Stimulated activated naive CD4-positive, alpha-beta T cell treated with Interleukin-2 at 50 U/mL for 16 hours (primary cell): ENCODE data around the gene ABR.

Experiments
- DNase-seq: peaks from one replicate; lab custom pipeline; 2025; lab: John Stamatoyannopoulos, UW

Gene ABR

GRCh38 chr17:958712-959451, 220.9 kb downstream of the ABR start:
- DNase-seq: no peak

- no peak for DNase-seq
These were observed 221.8 kb downstream of the ABR start for GRCh38 chr17:957856-958421.

GRCh38 chr17:956905-957304, 222.9 kb downstream of the ABR start:
- DNase-seq: no peak

- DNase-seq: no peak
These were observed 225.2 kb downstream of the ABR start for GRCh38 chr17:954431-955164.

GRCh38 chr17:953767-954166, 226.0 kb downstream of the ABR start:
- no peak for DNase-seq
